Thyroid gland (tissue), 4 donors: Measurements from ENCODE around the gene EFNB2.

Experiments
- CTCF ChIP-seq, 6 experiments: fragments of 200-600 bp in 3 of 6; fragments of 450-650 bp in 3 of 6; sonication (generic) in 3 of 6; IDR thresholded peaks; one replicate each; pipeline ENCODE4 v1.5.1; 2016 to 2019; ENCODE audit warnings: antibody characterized with exemption in 6 of 6, mild to moderate bottlenecking in 2 of 6, inconsistent platforms in 1 of 6, moderate library complexity in 1 of 6
- POLR2A ChIP-seq, 2 donors: fragments of 450-650 bp; IDR thresholded peaks; one replicate each; pipeline ENCODE4 v1.6.1; 2017; ENCODE audit warnings: antibody characterized with exemption in 2 of 2, mild to moderate bottlenecking in 2 of 2, moderate library complexity in 1 of 2

- no peak for TF ChIP-seq CTCF (IDR thresholded peaks at IDR 0.05)
- no peak for TF ChIP-seq POLR2A (IDR thresholded peaks at IDR 0.05)
These were observed 68.6 kb downstream of the EFNB2 start for GRCh38 chr13:106466691-106467426.
